HG02885 (cell line): Measurements from ENCODE around the gene POLE3.
"Not testable (repeated sequence)": the region's sequence is repeated elsewhere in the genome, so short reads cannot be mapped to it uniquely, and the experiment has no call there.

Experiments
- ATAC-seq: cut with Tn5 transposase; IDR thresholded peaks from one replicate; pipeline ENCODE4 v1.9.1; 2021; ENCODE audit warnings: mild to moderate bottlenecking; ENCODE audit not compliant: unreplicated experiment, poor library complexity

The POLE3 gene

GRCh38 chr9:113410207-113410864 lies at the start of gene POLE3, which contains the start of gene C9orf43:
Gene POLE3 (minus strand): TSS chr9:113410675. CDS start chr9:113410293, 382 bp downstream.
Gene C9orf43 (plus strand): TSS chr9:113410747. CDS start chr9:113413494, 2,747 bp downstream.
- ATAC-seq, result peak; percentile 90

- ATAC-seq, result no peak
Observed at GRCh38 chr9:113456235-113456634, 45.8 kb upstream of the POLE3 start.

- ATAC-seq, result no peak
Observed at GRCh38 chr9:113454914-113455761, 44.7 kb upstream of the POLE3 start.

GRCh38 chr9:113452113-113452605 lies 41.7 kb upstream of the POLE3 start:
- ATAC-seq, result no peak

- ATAC-seq, result no peak
Observed at GRCh38 chr9:113449376-113449775, 38.9 kb upstream of the POLE3 start.

- ATAC-seq, result no peak
Observed at GRCh38 chr9:113446323-113446740, 35.9 kb upstream of the POLE3 start.

- ATAC-seq, result no peak
Observed at GRCh38 chr9:113444736-113445135, 34.3 kb upstream of the POLE3 start.

- ATAC-seq, result not testable (repeated sequence)
Observed at GRCh38 chr9:113437716-113438115, 27.2 kb upstream of the POLE3 start.

- ATAC-seq, result no peak
Observed at GRCh38 chr9:113436728-113437515, 26.4 kb upstream of the POLE3 start.

- no peak for ATAC-seq
Observed at GRCh38 chr9:113431191-113431590, 20.7 kb upstream of the POLE3 start.

GRCh38 chr9:113428062-113428615 lies 17.7 kb upstream of the POLE3 start:
- ATAC-seq, result no peak

- no peak for ATAC-seq
Observed at GRCh38 chr9:113427629-113428028, 17.2 kb upstream of the POLE3 start.

GRCh38 chr9:113426701-113427100 lies 16.2 kb upstream of the POLE3 start:
- ATAC-seq, result no peak

- ATAC-seq, result no peak
Observed at GRCh38 chr9:113425072-113425471, 14.6 kb upstream of the POLE3 start.

- no peak for ATAC-seq
Observed at GRCh38 chr9:113421726-113422125, 11.3 kb upstream of the POLE3 start.

GRCh38 chr9:113417370-113417769 lies 6.9 kb upstream of the POLE3 start:
- no peak for ATAC-seq

GRCh38 chr9:113416149-113416721 lies 5.8 kb upstream of the POLE3 start:
- peak; percentile 97 for ATAC-seq

- peak; percentile 4 for ATAC-seq
Observed at GRCh38 chr9:113409883-113410206, 630 bp downstream of the POLE3 start.

- no peak for ATAC-seq
Observed at GRCh38 chr9:113409481-113409880, 994 bp downstream of the POLE3 start.
